ENCODE data around the gene XPR1.

- no peak for TF ChIP-seq CTCF (IDR thresholded peaks at IDR 0.05)
- no peak for TF ChIP-seq POLR2AphosphoS5 (IDR thresholded peaks at IDR 0.05; ENCODE audit: insufficient read depth in 1 of 2, low read depth in 1 of 2)
- TF ChIP-seq POLR2A (IDR thresholded peaks at IDR 0.05): no peak
Measured at GRCh38 chr1:180781718-180782117, 149.9 kb downstream of the XPR1 start.
